Stomach smooth muscle (tissue), 2 donors: Measurements from ENCODE around the gene EFTUD2.

Experiments
- H3K27ac ChIP-seq: one replicate; pipeline ENCODE4 v1.7.0; 2013; ENCODE audit warnings: mild to moderate bottlenecking, low read length, inconsistent platforms
- H3K27me3 ChIP-seq, 2 donors: one replicate each; pipeline ENCODE4 v1.7.0; 2013; ENCODE audit warnings: low read length in 2 of 2; ENCODE audit not compliant: insufficient read depth in 2 of 2, control insufficient read depth in 1 of 2
- H3K36me3 ChIP-seq, 2 donors: one replicate each; pipeline ENCODE4 v1.7.0; 2013; ENCODE audit warnings: low read length in 2 of 2; ENCODE audit not compliant: control insufficient read depth in 2 of 2, insufficient read depth in 2 of 2
- H3K4me1 ChIP-seq: one replicate; pipeline ENCODE4 v1.7.0; 2013; ENCODE audit warnings: low read length; ENCODE audit not compliant: control insufficient read depth, insufficient read depth
- H3K4me3 ChIP-seq, 2 donors: one replicate each; pipeline ENCODE4 v1.7.0; 2013; ENCODE audit warnings: low read length in 2 of 2
- H3K9ac ChIP-seq, 2 donors: one replicate each; pipeline ENCODE4 v1.7.0; 2013; ENCODE audit warnings: low read length in 2 of 2, mild to moderate bottlenecking in 1 of 2
- H3K9me3 ChIP-seq, 2 donors: one replicate each; pipeline ENCODE4 v1.7.0; 2013; ENCODE audit warnings: low read length in 2 of 2; ENCODE audit not compliant: control insufficient read depth in 2 of 2
- donor health status: healthy.
- donor health status: Pancreatic carcinoma.

Gene EFTUD2

DNA sequence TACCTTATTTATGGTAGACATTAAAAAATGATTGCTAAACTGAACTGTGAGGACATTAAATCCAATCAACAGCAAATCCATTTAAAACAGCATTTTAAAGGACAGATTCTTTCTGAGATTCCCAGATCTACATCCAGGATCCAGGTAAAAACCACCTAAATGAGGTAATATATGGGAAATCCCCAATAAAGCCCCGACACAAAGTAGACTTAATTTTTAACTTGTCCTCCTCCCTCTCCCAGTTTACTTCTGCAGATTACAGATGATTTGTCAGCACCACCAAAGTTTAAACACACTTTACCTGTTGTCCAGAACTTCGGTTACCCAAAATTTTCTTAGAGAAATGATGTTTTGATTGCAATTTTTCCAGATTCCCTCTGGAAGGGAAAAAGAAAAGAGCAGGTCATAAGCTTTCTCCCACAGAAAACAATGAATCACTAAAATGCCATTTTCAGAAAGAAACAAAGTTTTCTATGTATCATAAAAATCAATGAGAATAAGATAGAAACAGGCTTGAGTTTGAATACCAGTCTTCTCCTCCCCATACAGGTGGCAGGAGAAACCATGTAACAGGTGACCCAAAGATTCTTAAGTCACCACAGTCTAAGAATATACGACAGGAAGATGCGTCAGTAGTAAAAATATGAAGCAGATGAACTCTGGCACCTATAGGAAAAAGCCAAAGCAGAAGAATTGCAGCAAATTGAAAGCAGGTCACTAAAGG is 92.0 kb downstream of the EFTUD2 start:
- no peak overlapping the region for H3K4me3 ChIP-seq
- peaks cover 3 to 4% of the 10 kb centered on the region in 2 donors for H3K36me3 ChIP-seq
- H3K4me1 ChIP-seq, result peaks cover 65% of the 10 kb centered on the region
- H3K27me3 ChIP-seq, result no peaks in the 10 kb centered on the region
- H3K9ac ChIP-seq, result peak overlapping the region in 1 of 2 donors; percentile 5
- H3K9me3 ChIP-seq, result no peaks in the 10 kb centered on the region
- peak overlapping the region; percentile 93 for H3K27ac ChIP-seq

GRCh38 chr17:44804302-44805089 is 94.7 kb downstream of the EFTUD2 start:
- H3K9ac ChIP-seq, result peak overlapping the region; percentile 21 to 51
- H3K4me1 ChIP-seq, result peaks cover 69% of the 10 kb centered on the region

DNA sequence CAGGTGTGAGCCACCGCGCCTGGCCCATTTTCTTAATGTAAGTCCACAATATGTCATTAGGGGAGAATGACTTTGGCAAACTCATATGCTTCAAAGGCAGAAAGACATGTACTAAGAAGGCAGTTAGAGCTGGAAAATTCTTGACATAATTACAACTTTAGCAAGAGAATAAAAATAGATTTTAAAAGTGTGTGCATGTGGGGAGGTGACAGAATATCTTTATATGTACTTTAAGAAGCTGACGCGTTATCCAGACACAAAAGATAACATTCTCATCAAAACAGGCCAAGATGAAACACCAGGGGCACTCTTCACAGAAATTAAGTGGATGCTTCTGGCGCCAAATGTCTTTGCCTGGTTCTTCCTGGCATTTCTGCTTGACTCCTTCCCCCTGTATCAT is 97.4 kb downstream of the EFTUD2 start:
- Histone ChIP-seq H3K27ac (peak overlapping the region; percentile 93), H3K36me3 (peaks cover 3 to 12% of the 10 kb centered on the region in 2 donors), H3K9ac (peak overlapping the region; percentile 1 to 42), H3K27me3 (no peaks in the 10 kb centered on the region), H3K4me3 (no peak overlapping the region), H3K4me1 (peaks cover 69% of the 10 kb centered on the region), H3K9me3 (no peaks in the 10 kb centered on the region)

More at GRCh38 chr17:44804302-44805089, 94.7 kb downstream of the EFTUD2 start:
- Histone ChIP-seq H3K27me3 (no peaks in the 10 kb centered on the region), H3K27ac (peak overlapping the region; percentile 93), H3K4me3 (peak overlapping the region; percentile 44 to 58), H3K9me3 (no peaks in the 10 kb centered on the region), H3K36me3 (peaks cover 3 to 10% of the 10 kb centered on the region in 2 donors)
